Duodenal mucosa (tissue), 2 donors: ENCODE results near the gene S100A6.
"Not testable (repeated sequence)": the region's sequence is repeated elsewhere in the genome, so short reads cannot be mapped to it uniquely, and the experiment has no call there.

Experiments
- H3K27ac ChIP-seq: one replicate; pipeline ENCODE4 v1.7.0; 2013; ENCODE audit warnings: low read depth, low read length
- H3K27me3 ChIP-seq, 2 donors: one replicate each; pipeline ENCODE4 v1.7.0; 2013; ENCODE audit warnings: low read length in 2 of 2, control low read depth in 1 of 2; ENCODE audit not compliant: insufficient read depth in 2 of 2, control insufficient read depth in 1 of 2
- H3K36me3 ChIP-seq, 2 donors: one replicate each; pipeline ENCODE4 v1.7.0; 2013; ENCODE audit warnings: low read length in 2 of 2, control low read depth in 1 of 2; ENCODE audit not compliant: insufficient read depth in 2 of 2, control insufficient read depth in 1 of 2
- H3K4me1 ChIP-seq, 2 donors: one replicate each; pipeline ENCODE4 v1.7.0; 2013; ENCODE audit warnings: low read length in 2 of 2, control low read depth in 1 of 2; ENCODE audit not compliant: insufficient read depth in 2 of 2, control insufficient read depth in 1 of 2
- H3K4me3 ChIP-seq, 2 donors: one replicate each; pipeline ENCODE4 v1.7.0; 2013; ENCODE audit warnings: low read length in 2 of 2, low read depth in 1 of 2
- H3K9ac ChIP-seq, 2 donors: one replicate each; pipeline ENCODE4 v1.7.0; 2013; ENCODE audit warnings: low read length in 2 of 2, low read depth in 1 of 2
- H3K9me3 ChIP-seq, 2 donors: one replicate each; pipeline ENCODE4 v1.7.0; 2013; ENCODE audit warnings: low read length in 2 of 2, control low read depth in 1 of 2; ENCODE audit not compliant: control insufficient read depth in 1 of 2

S100A6 gene

GRCh38 chr1:153565529-153566374, 30.0 kb upstream of the S100A6 start, which contains the start of gene S100A2:
TSS of gene S100A2 (minus strand) at chr1:153565844. CDS start at chr1:153563877, 1,967 bp downstream.
- no peaks in the 10 kb centered on the region for H3K36me3 ChIP-seq
- no peaks in the 10 kb centered on the region for H3K9me3 ChIP-seq
- H3K4me3 ChIP-seq, result peak within 1 kb of the TSS in 1 of 2 donors; percentile 35
- peak within 1 kb of the TSS; percentile 97 for H3K27ac ChIP-seq
- H3K27me3 ChIP-seq, result no peaks in the 10 kb centered on the region
- peaks cover 38 to 42% of the 10 kb centered on the region in 2 donors for H3K4me1 ChIP-seq
- peak within 1 kb of the TSS; percentile 43 to 83 for H3K9ac ChIP-seq

DNA sequence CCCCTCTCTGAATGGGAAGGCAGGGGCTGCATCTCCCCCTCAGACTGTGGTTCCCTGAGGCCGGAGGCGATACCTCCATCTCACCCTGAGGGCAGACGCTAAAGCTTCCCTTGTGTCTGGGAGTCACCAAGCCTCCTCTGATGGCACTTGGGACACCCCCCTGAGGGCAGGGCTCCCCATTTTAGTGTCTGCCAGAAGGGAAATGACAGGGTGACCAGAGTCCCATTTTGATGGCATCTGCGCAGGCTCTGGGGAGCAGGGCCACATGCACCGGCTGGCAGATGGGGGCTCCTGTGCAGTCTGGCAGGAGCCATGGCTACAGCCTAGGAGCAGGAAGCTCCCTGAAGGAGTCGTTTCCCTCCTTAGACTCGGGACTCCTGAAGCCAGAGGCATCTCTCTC, 28.2 kb upstream of the S100A6 start:
- no peak overlapping the region for H3K9ac ChIP-seq
- H3K36me3 ChIP-seq, result no peaks in the 10 kb centered on the region
- H3K27me3 ChIP-seq, result no peaks in the 10 kb centered on the region
- H3K27ac ChIP-seq, result no peak overlapping the region
- peaks cover 35 to 37% of the 10 kb centered on the region in 2 donors for H3K4me1 ChIP-seq
- no peaks in the 10 kb centered on the region for H3K9me3 ChIP-seq
- H3K4me3 ChIP-seq, result no peak overlapping the region

- Histone ChIP-seq H3K4me1 (peaks cover 32 to 35% of the 10 kb centered on the region in 2 donors), H3K4me3 (no peak overlapping the region), H3K27ac (no peak overlapping the region), H3K36me3 (no peaks in the 10 kb centered on the region), H3K9me3 (no peaks in the 10 kb centered on the region), H3K27me3 (no peaks in the 10 kb centered on the region), H3K9ac (no peak overlapping the region)
Observed at GRCh38 chr1:153563483-153563901, 27.7 kb upstream of the S100A6 start.

- H3K36me3 ChIP-seq, H3K4me3 ChIP-seq, H3K27ac ChIP-seq, H3K27me3 ChIP-seq, H3K9ac ChIP-seq, H3K9me3 ChIP-seq: not testable (repeated sequence)
- H3K4me1 ChIP-seq, result peaks cover 18 to 22% of the 10 kb centered on the region in 2 donors
Observed at GRCh38 chr1:153562021-153562420, 26.2 kb upstream of the S100A6 start.

DNA sequence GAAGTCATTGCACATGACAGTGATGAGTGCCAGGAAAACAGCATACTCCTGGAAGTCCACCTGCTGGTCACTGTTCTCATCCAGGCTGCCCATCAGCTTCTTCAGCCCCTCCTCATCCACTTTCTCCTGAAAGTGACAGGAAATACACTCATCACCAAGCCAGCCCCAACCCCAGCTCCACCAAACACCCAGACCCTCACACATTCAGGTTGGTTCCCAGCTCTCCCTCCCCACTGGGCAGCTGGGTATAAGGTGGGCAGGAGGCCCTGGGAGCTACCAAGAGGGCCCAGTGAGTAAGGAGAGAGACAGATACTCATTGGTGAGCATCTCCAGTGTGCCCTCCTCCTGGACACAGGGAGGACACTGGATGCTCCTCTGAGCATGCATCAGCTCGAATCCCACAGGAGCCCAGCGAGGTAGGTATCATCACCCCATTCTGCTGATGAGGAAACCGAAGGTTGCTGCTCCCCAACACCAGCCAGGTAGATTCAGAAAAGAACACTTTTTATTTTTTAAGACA, 25.7 kb upstream of the S100A6 start:
- Histone ChIP-seq H3K27ac (no peak overlapping the region), H3K36me3 (no peaks in the 10 kb centered on the region), H3K4me1 (peaks cover 13 to 17% of the 10 kb centered on the region in 2 donors), H3K27me3 (no peaks in the 10 kb centered on the region), H3K9me3 (no peaks in the 10 kb centered on the region), H3K9ac (no peak overlapping the region), H3K4me3 (no peak overlapping the region)

DNA sequence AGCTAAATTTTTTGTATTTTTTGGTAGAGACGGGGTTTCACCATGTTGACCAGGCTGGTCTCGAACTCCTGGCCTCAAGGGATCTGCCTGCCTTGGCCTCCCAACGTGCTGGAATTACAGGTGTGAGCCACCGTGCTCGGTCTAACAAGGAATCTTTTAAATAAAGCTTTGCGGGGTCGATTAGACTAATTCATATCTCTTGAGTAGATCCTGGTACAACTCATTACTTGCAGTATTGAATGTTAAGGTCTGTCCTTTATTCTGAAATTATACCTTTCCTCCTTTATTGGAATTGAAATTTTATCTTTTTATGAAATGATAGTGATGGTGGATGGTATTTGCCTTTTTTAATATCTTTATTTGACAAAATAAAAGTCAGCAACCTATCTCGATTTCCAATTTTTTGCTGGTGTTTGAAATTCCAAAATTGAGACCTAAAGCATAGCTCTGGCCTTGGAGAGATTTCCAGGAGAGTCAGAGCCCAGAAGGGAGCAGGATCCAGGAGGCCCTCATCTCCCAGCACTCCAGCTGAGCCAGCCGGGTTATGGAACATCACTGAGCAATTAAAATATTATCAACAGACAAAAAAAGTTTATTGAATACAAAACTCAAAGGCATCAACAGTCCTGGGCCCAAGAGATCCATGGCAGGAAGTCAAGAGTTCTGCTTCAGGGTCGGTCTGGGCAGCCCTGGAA, 25.1 kb upstream of the S100A6 start:
- Histone ChIP-seq H3K4me1 (peaks cover 7 to 12% of the 10 kb centered on the region in 2 donors), H3K27ac (no peak overlapping the region), H3K9me3 (no peaks in the 10 kb centered on the region), H3K27me3 (no peaks in the 10 kb centered on the region), H3K9ac (no peak overlapping the region), H3K36me3 (no peaks in the 10 kb centered on the region), H3K4me3 (no peak overlapping the region)

DNA sequence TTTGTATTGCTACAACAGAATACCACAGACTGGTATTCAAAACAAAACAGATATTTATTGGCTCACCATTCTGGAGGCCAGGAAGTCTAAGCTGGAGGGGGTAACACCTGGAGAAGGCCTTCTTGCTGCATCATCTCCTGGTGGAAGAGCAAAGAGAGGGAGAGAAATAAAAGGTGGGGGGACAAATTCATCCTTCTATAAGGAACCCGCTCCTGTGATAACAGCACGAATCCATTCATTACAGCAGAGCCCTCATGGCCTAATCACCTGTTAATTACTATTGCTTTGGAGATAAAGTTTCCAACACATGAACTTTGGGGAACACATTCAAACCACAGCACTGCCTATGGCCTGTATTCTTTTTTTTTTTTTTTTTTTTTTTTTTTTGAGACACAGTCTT, 24.4 kb upstream of the S100A6 start:
- H3K36me3 ChIP-seq, result no peaks in the 10 kb centered on the region
- H3K4me3 ChIP-seq, result no peak overlapping the region
- no peak overlapping the region for H3K27ac ChIP-seq
- H3K9me3 ChIP-seq, result no peaks in the 10 kb centered on the region
- no peaks in the 10 kb centered on the region for H3K27me3 ChIP-seq
- H3K4me1 ChIP-seq, result peaks cover under 1 to 5% of the 10 kb centered on the region in 2 donors
- H3K9ac ChIP-seq, result no peak overlapping the region

- H3K36me3 ChIP-seq, result no peaks in the 10 kb centered on the region
- no peak overlapping the region for H3K27ac ChIP-seq
- no peak overlapping the region for H3K4me3 ChIP-seq
- no peaks in the 10 kb centered on the region for H3K27me3 ChIP-seq
- no peaks in the 10 kb centered on the region for H3K4me1 ChIP-seq
- H3K9me3 ChIP-seq, result no peaks in the 10 kb centered on the region
- no peak overlapping the region for H3K9ac ChIP-seq
Observed at GRCh38 chr1:153557877-153558276, 22.1 kb upstream of the S100A6 start.

- Histone ChIP-seq H3K4me3 (no peak overlapping the region), H3K27ac (no peak overlapping the region), H3K9me3 (no peaks in the 10 kb centered on the region), H3K36me3 (no peaks in the 10 kb centered on the region), H3K9ac (no peak overlapping the region), H3K4me1 (no peaks in the 10 kb centered on the region), H3K27me3 (no peaks in the 10 kb centered on the region)
Observed at GRCh38 chr1:153556348-153556747, 20.6 kb upstream of the S100A6 start.
